Colonic mucosa (tissue), 4 donors: ENCODE data around the gene GLRX. TPM values are rescaled to one million over a fixed set of nuclear protein-coding genes. Genes with fewer than 3 reads are reported as not detected.

Experiments used
- DNase-seq: peaks from one replicate; pipeline ENCODE4 v3.0.0-alpha.2; 2020
- H3K27ac ChIP-seq: fragments of 200-600 bp; one replicate; pipeline ENCODE4 v1.8.0; 2021
- H3K27me3 ChIP-seq: fragments of 200-600 bp; one replicate; pipeline ENCODE4 v1.8.0; 2021
- H3K36me3 ChIP-seq: fragments of 200-600 bp; one replicate; pipeline ENCODE4 v1.8.0; 2021
- H3K4me1 ChIP-seq: fragments of 200-600 bp; one replicate; pipeline ENCODE4 v1.8.0; 2021; ENCODE audit warnings: mild to moderate bottlenecking
- H3K4me3 ChIP-seq: fragments of 200-600 bp; one replicate; pipeline ENCODE4 v1.8.0; 2021
- H3K9ac ChIP-seq, 2 donors: one replicate each; pipeline ENCODE4 v1.7.0; 2013; ENCODE audit warnings: control low read depth in 2 of 2, low read depth in 2 of 2, low read length in 2 of 2
- H3K9me3 ChIP-seq: fragments of 200-600 bp; one replicate; pipeline ENCODE4 v1.8.0; 2021
- CTCF ChIP-seq: fragments of 200-600 bp; IDR thresholded peaks from one replicate; pipeline ENCODE4 v1.8.0; 2022; ENCODE audit warnings: antibody characterized with exemption, mild to moderate bottlenecking
- intact Hi-C: fragments of 100-400 bp; cut with DNase I; formaldehyde crosslinking; loops from one replicate; pipeline ENCODE4 v1.14.1; 2022
- total RNA-seq, 2 donors: library from RNA; stranded (reverse); fragmentation: NEBNext Ultra II Directional in 1 of 2; extraction: Animal tissue kit (Norgen Biotek cat#: 25700) in 1 of 2; gene quantifications; one replicate each; pipeline ENCODE4 v1.2.1, GENCODE V29; 2021
- donor health status: healthy.
- donor health status: DM: no; HTN: no; CAD: no.
- donor health status: DM: no; HTN: no; CAD: no.

The GLRX gene
- total RNA-seq, 2 donors from 2014 or later, result 52.8 to 89.6 TPM

- TF ChIP-seq CTCF, result no peak
- Histone ChIP-seq H3K27me3 (no peaks in the 10 kb centered on the region), H3K9ac (no peak overlapping the region), H3K36me3 (no peaks in the 10 kb centered on the region), H3K4me1 (no peaks in the 10 kb centered on the region), H3K4me3 (no peak overlapping the region), H3K27ac (no peak overlapping the region), H3K9me3 (no peaks in the 10 kb centered on the region)
- no peak for DNase-seq
- intact Hi-C loops, result no loop called here
Measured at GRCh38 chr5:95801532-95801931, 21.0 kb downstream of the GLRX start.

- H3K4me3 ChIP-seq, result no peak overlapping the region
Measured at GRCh38 chr5:95800553-95800952, 22.0 kb downstream of the GLRX start.

GRCh38 chr5:95799191-95799835 lies 23.2 kb downstream of the GLRX start:
- Histone ChIP-seq H3K27me3 (no peaks in the 10 kb centered on the region), H3K36me3 (no peaks in the 10 kb centered on the region), H3K9ac (no peak overlapping the region), H3K4me1 (no peaks in the 10 kb centered on the region), H3K9me3 (no peaks in the 10 kb centered on the region), H3K4me3 (no peak overlapping the region), H3K27ac (no peak overlapping the region)
- no peak for TF ChIP-seq CTCF
- intact Hi-C loops, result no loop called here
- DNase-seq, result no peak

More at GRCh38 chr5:95800553-95800952, 22.0 kb downstream of the GLRX start:
- no peak for TF ChIP-seq CTCF
- Histone ChIP-seq H3K27me3 (no peaks in the 10 kb centered on the region), H3K27ac (no peak overlapping the region), H3K9me3 (no peaks in the 10 kb centered on the region), H3K36me3 (no peaks in the 10 kb centered on the region), H3K9ac (no peak overlapping the region), H3K4me1 (no peaks in the 10 kb centered on the region)
- intact Hi-C loops, result no loop called here
- DNase-seq, result no peak

- no peaks in the 10 kb centered on the region for H3K27me3 ChIP-seq
- no peak overlapping the region for H3K4me3 ChIP-seq
- H3K9me3 ChIP-seq, result no peaks in the 10 kb centered on the region
- H3K9ac ChIP-seq, result no peak overlapping the region
- no peaks in the 10 kb centered on the region for H3K4me1 ChIP-seq
- intact Hi-C loops, result no loop called here
- no peak for TF ChIP-seq CTCF
- no peak overlapping the region for H3K27ac ChIP-seq
- no peak for DNase-seq
- no peaks in the 10 kb centered on the region for H3K36me3 ChIP-seq
Measured at GRCh38 chr5:95798545-95798944, 24.0 kb downstream of the GLRX start.

GRCh38 chr5:95798048-95798447 lies 24.5 kb downstream of the GLRX start:
- intact Hi-C loops, result no loop called here
- DNase-seq, result no peak
- H3K27ac ChIP-seq, result no peak overlapping the region
- no peaks in the 10 kb centered on the region for H3K36me3 ChIP-seq
- H3K27me3 ChIP-seq, result no peaks in the 10 kb centered on the region
- no peaks in the 10 kb centered on the region for H3K9me3 ChIP-seq
- H3K4me3 ChIP-seq, result no peak overlapping the region
- no peak overlapping the region for H3K9ac ChIP-seq
- no peaks in the 10 kb centered on the region for H3K4me1 ChIP-seq
- no peak for TF ChIP-seq CTCF
